ENCODE measurements around the gene CAV1.

DNA sequence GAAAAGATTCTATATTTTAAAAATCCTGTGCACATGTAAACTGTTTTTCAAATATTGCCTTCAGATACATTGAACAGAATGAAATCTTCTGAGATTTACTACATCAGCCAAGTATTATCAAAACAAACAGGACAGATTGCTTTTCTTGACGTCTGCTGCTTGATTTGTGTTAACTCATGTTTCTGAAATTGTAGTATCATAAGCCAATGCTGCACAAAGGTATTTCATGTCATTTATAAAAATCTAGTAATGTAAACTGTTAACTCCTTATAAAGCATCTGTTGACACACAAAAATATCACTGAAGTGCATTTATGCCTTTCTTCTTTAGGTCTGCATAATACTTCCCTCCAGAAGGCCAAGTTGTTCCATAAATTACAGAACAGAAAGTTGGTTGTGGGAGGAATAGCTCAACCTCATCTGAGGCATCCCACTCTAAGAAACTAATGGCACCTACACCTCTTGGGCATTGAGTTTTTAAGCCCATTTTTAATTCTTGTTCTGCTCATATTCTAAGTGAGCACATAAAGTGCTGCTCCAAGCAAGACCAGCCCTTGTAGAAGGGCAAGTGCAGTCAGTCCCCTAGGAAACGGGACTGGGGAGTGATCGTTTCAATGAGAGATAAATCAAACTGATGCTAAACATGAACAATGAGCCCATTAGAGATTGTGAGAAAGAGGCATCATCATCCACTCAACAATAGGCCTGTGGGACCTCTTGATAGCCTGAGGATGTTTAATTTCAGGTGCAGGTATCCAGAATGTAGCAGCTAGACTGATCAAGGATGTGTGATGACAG, 28.5 kb downstream of the CAV1 start:
- no peak for TF ChIP-seq POLR2A (IDR thresholded peaks at IDR 0.05)
- TF ChIP-seq EP300 (IDR thresholded peaks at IDR 0.05; ENCODE audit: low read depth) = no peak
- TF ChIP-seq, protein P1, sequence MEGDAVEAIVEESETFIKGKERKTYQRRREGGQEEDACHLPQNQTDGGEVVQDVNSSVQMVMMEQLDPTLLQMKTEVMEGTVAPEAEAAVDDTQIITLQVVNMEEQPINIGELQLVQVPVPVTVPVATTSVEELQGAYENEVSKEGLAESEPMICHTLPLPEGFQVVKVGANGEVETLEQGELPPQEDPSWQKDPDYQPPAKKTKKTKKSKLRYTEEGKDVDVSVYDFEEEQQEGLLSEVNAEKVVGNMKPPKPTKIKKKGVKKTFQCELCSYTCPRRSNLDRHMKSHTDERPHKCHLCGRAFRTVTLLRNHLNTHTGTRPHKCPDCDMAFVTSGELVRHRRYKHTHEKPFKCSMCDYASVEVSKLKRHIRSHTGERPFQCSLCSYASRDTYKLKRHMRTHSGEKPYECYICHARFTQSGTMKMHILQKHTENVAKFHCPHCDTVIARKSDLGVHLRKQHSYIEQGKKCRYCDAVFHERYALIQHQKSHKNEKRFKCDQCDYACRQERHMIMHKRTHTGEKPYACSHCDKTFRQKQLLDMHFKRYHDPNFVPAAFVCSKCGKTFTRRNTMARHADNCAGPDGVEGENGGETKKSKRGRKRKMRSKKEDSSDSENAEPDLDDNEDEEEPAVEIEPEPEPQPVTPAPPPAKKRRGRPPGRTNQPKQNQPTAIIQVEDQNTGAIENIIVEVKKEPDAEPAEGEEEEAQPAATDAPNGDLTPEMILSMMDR (IDR thresholded peaks at IDR 0.05) = no peak
- TF ChIP-seq POLR2AphosphoS5 (IDR thresholded peaks at IDR 0.05) = no peak
